GM19035 (cell line): ENCODE results near the gene CMIP.

Experiments used
- ATAC-seq: cut with Tn5 transposase; IDR thresholded peaks from one replicate; pipeline ENCODE4 v1.9.1; 2021; ENCODE audit not compliant: unreplicated experiment

Gene CMIP

GRCh38 chr16:81461243-81461642, 16.6 kb downstream of the CMIP start:
- ATAC-seq = no peak

- no peak for ATAC-seq
These were observed 17.2 kb downstream of the CMIP start for GRCh38 chr16:81461766-81462165.

GRCh38 chr16:81462683-81463082, 18.1 kb downstream of the CMIP start:
- ATAC-seq = no peak

GRCh38 chr16:81463296-81463890, 18.8 kb downstream of the CMIP start:
- no peak for ATAC-seq

GRCh38 chr16:81464279-81464678, 19.7 kb downstream of the CMIP start:
- no peak for ATAC-seq

GRCh38 chr16:81465375-81465943, 20.9 kb downstream of the CMIP start:
- ATAC-seq = no peak

- ATAC-seq = no peak
These were observed 21.9 kb downstream of the CMIP start for GRCh38 chr16:81466356-81466980.

GRCh38 chr16:81467072-81467471, 22.5 kb downstream of the CMIP start:
- no peak for ATAC-seq

- ATAC-seq = no peak
These were observed 23.2 kb downstream of the CMIP start for GRCh38 chr16:81467815-81468214.

- ATAC-seq = no peak
These were observed 23.8 kb downstream of the CMIP start for GRCh38 chr16:81468269-81468902.

GRCh38 chr16:81469183-81469677, 24.6 kb downstream of the CMIP start:
- ATAC-seq = no peak

GRCh38 chr16:81469710-81470535, 25.3 kb downstream of the CMIP start:
- ATAC-seq = peak; percentile 80

- no peak for ATAC-seq
These were observed 26.4 kb downstream of the CMIP start for GRCh38 chr16:81470796-81471636.

GRCh38 chr16:81471882-81472281, 27.3 kb downstream of the CMIP start:
- ATAC-seq = no peak

- no peak for ATAC-seq
These were observed 27.8 kb downstream of the CMIP start for GRCh38 chr16:81472391-81472790.

GRCh38 chr16:81473066-81473488, 28.5 kb downstream of the CMIP start:
- ATAC-seq = no peak

- no peak for ATAC-seq
These were observed 28.9 kb downstream of the CMIP start for GRCh38 chr16:81473558-81473957.

- ATAC-seq = no peak
These were observed 29.7 kb downstream of the CMIP start for GRCh38 chr16:81473969-81474959.
